PC-9 (cell line): ENCODE measurements around the gene DYNC2H1. TPM values are rescaled to one million over a fixed set of nuclear protein-coding genes. Genes with fewer than 3 reads are reported as not detected.

Experiments used
- BruUV-seq: library from RNA; stranded (reverse); fragments of 400-500 nt; replicated peaks from 2 replicates; lab custom pipeline; 2021; lab: Mats Ljungman, UMichigan
- CTCF ChIA-PET: fragments of 300-600 bp; sonication (Branson Sonifier 250); formaldehyde crosslinking; loops from one replicate; lab custom pipeline; 2022; ENCODE audit warnings: antibody characterized with exemption; lab: Charles Lee
- POLR2A ChIA-PET: fragments of 300-600 bp; sonication (Branson Sonifier 250); formaldehyde crosslinking; loops from one replicate; lab custom pipeline; 2022; ENCODE audit warnings: antibody characterized with exemption; ENCODE audit not compliant: unreplicated experiment; lab: Charles Lee
- DNase-seq, 2 experiments: peaks; one replicate each; pipeline versions ENCODE4 v3.0.0 to v3.0.0-alpha.2; 2015 to 2022; ENCODE audit warnings: mixed read lengths in 1 of 2
- H2AFZ ChIP-seq: fragments of 200-600 bp; sonication (generic); 2 replicates; pipeline ENCODE4 v1.8.1; 2017; ENCODE audit warnings: antibody characterized with exemption
- H3F3A ChIP-seq: fragments of 200-600 bp; sonication (generic); 2 replicates; pipeline ENCODE4 v1.8.1; 2017; ENCODE audit warnings: antibody characterized with exemption, mild to moderate bottlenecking, low read depth; ENCODE audit not compliant: insufficient read depth
- H3K27ac ChIP-seq: fragments of 200-600 bp; sonication (generic); 2 replicates; pipeline ENCODE4 v1.6.1; 2016; ENCODE audit warnings: mixed run types
- H3K27me3 ChIP-seq: fragments of 200-600 bp; sonication (generic); 2 replicates; pipeline ENCODE4 v1.6.1; 2016; ENCODE audit warnings: low read depth, mixed run types; ENCODE audit not compliant: insufficient read depth
- H3K36me3 ChIP-seq: fragments of 200-600 bp; sonication (generic); 2 replicates; pipeline ENCODE4 v1.6.1; 2016; ENCODE audit warnings: low read depth, mixed run types
- H3K4me1 ChIP-seq: fragments of 200-600 bp; sonication (generic); replicated peaks from 2 replicates; pipeline ENCODE4 v1.6.1; 2016; ENCODE audit warnings: mixed run types; ENCODE audit not compliant: insufficient read depth
- H3K4me2 ChIP-seq: fragments of 200-600 bp; sonication (generic); 2 replicates; pipeline ENCODE4 v1.6.1; 2017; ENCODE audit warnings: mixed run types
- H3K4me3 ChIP-seq: fragments of 200-600 bp; sonication (generic); 2 replicates; pipeline ENCODE4 v1.6.1; 2016; ENCODE audit warnings: mixed run types
- H3K79me2 ChIP-seq: fragments of 200-600 bp; sonication (generic); 2 replicates; pipeline ENCODE4 v1.6.1; 2017; ENCODE audit warnings: low read depth, mixed run types
- H3K9me2 ChIP-seq: fragments of 200-600 bp; sonication (generic); 2 replicates; pipeline ENCODE4 v1.8.1; 2017; ENCODE audit warnings: mild to moderate bottlenecking; ENCODE audit not compliant: insufficient read depth
- H3K9me3 ChIP-seq: fragments of 200-600 bp; sonication (generic); 2 replicates; pipeline ENCODE4 v1.8.1; 2016; ENCODE audit warnings: low read depth; ENCODE audit not compliant: insufficient read depth
- H4K20me1 ChIP-seq: fragments of 200-600 bp; sonication (generic); 2 replicates; pipeline ENCODE4 v1.8.1; 2017; ENCODE audit not compliant: insufficient read depth
- CTCF ChIP-seq: fragments of 200-600 bp; sonication (generic); conservative IDR thresholded peaks from 2 replicates; pipeline ENCODE4 v1.6.1; 2017; ENCODE audit warnings: mixed run types, antibody characterized with exemption, mild to moderate bottlenecking, moderate library complexity
- EZH2 ChIP-seq: fragments of 200-600 bp; sonication (generic); IDR thresholded peaks from 2 replicates; pipeline ENCODE4 v1.8.0; 2017; ENCODE audit warnings: antibody characterized with exemption, low read depth
- intact Hi-C: fragments of 100-400 bp; cut with micrococcal nuclease; formaldehyde crosslinking; loops from one replicate; pipeline ENCODE4 v1.10.0; 2022; ENCODE audit not compliant: unreplicated experiment
- total RNA-seq: library from RNA; stranded (reverse); gene quantifications from 2 replicates; pipeline ENCODE4 v1.2.3, GENCODE V29; 2021

DYNC2H1 gene
- total RNA-seq, 1 experiment from 2014 or later, result 12.2 TPM

DNA sequence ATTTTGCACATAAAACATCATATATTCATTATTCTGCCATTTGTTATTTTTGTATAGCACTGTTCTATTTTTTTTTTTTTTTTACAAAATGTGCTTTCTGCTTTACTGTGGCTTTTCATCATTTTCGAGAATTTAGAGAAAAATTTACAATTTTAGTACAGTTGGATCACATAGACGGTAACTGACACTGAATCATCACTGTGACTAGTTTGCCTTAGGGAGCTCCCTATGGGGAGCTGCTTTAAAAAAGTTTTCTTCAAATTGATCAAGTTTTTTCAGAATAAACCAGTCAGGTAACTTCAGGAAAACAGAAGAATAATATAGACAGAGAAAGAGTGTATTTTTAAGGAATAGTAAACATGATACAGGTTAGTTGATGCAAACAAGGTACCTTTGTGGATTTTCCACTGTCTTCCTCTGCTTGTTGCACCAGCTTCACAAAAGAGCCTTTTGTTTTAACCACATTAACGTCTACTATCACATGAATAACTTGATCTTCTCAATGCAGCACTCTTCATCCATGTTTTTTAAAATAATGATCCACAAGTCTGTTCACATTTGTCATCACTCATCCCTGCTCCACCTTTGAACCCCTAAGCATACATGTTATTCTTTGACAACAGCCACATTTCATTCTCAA, 327.0 kb downstream of the DYNC2H1 start:
- no peak overlapping the region for H3K27ac ChIP-seq
- H3K4me1 ChIP-seq, result 0 out of 2 replicates have a peak, but pooled peaks cover 4% of the 10 kb centered on the region
- ChIA-PET CTCF (no interaction called here), POLR2A (no interaction called here)
- BruUV-seq, result no TSS peak
- no peak overlapping the region for H3K4me2 ChIP-seq
- H3K9me3 ChIP-seq, result no peaks in the 10 kb centered on the region
- TF ChIP-seq EZH2 (no peak), CTCF (no peak)
- H3K36me3 ChIP-seq, result no peaks in the 10 kb centered on the region
- no peaks in the 10 kb centered on the region for H4K20me1 ChIP-seq
- intact Hi-C loops, result no loop called here
- no peak for DNase-seq
- H3K9me2 ChIP-seq, result no peaks in the 10 kb centered on the region
- H3F3A ChIP-seq, result no peaks in the 10 kb centered on the region
- H3K4me3 ChIP-seq, result no peak overlapping the region
- H3K27me3 ChIP-seq, result no peaks in the 10 kb centered on the region
- H3K79me2 ChIP-seq, result no peaks in the 10 kb centered on the region
- H2AFZ ChIP-seq, result no peak overlapping the region

- H3K4me1 ChIP-seq, result no peaks in the 10 kb centered on the region
- ChIA-PET POLR2A (no interaction called here), CTCF (interaction anchor here (0.7 kb wide), 1 partner anchor 1185 kb away, joined by 5 read pairs; no protein-coding TSS in a partner anchor)
- no peak overlapping the region for H3K4me2 ChIP-seq
- H3K36me3 ChIP-seq, result no peaks in the 10 kb centered on the region
- DNase-seq, result no peak
- no peak overlapping the region for H3K4me3 ChIP-seq
- intact Hi-C loops, result no loop called here
- no peak overlapping the region for H2AFZ ChIP-seq
- no TSS peak for BruUV-seq
- no peak overlapping the region for H3K27ac ChIP-seq
- no peaks in the 10 kb centered on the region for H3F3A ChIP-seq
- no peaks in the 10 kb centered on the region for H3K79me2 ChIP-seq
- no peaks in the 10 kb centered on the region for H3K9me3 ChIP-seq
- H4K20me1 ChIP-seq, result no peaks in the 10 kb centered on the region
- H3K27me3 ChIP-seq, result no peaks in the 10 kb centered on the region
- H3K9me2 ChIP-seq, result no peaks in the 10 kb centered on the region
- TF ChIP-seq EZH2 (no peak), CTCF (no peak)
Observed at GRCh38 chr11:103441021-103441420, 331.8 kb downstream of the DYNC2H1 start.

- no peaks in the 10 kb centered on the region for H3K36me3 ChIP-seq
- no peaks in the 10 kb centered on the region for H3K9me2 ChIP-seq
- no peaks in the 10 kb centered on the region for H3F3A ChIP-seq
- no peaks in the 10 kb centered on the region for H3K4me1 ChIP-seq
- H2AFZ ChIP-seq, result no peak overlapping the region
- H3K4me3 ChIP-seq, result no peak overlapping the region
- ChIA-PET POLR2A (no interaction called here), CTCF (no interaction called here)
- DNase-seq, result no peak
- no peak for TF ChIP-seq CTCF
- TF ChIP-seq EZH2, result no peak
- H3K27me3 ChIP-seq, result no peaks in the 10 kb centered on the region
- H3K9me3 ChIP-seq, result no peaks in the 10 kb centered on the region
- intact Hi-C loops, result no loop called here
- no peaks in the 10 kb centered on the region for H4K20me1 ChIP-seq
- no TSS peak for BruUV-seq
- H3K27ac ChIP-seq, result no peak overlapping the region
- H3K79me2 ChIP-seq, result no peaks in the 10 kb centered on the region
- H3K4me2 ChIP-seq, result no peak overlapping the region
Observed at GRCh38 chr11:103448966-103449365, 339.7 kb downstream of the DYNC2H1 start.
